WTC11 (cell line): Measurements from ENCODE around the gene ACTR6.

Source experiments
- ARID4B ChIP-seq: sonication (generic); formaldehyde crosslinking; IDR thresholded peaks from 2 replicates; pipeline ENCODE4 v1.8.0; 2023; ENCODE audit warnings: missing genetic modification reagents, mild to moderate bottlenecking, borderline replicate concordance
- ATF1 ChIP-seq: sonication (generic); formaldehyde crosslinking; IDR thresholded peaks from 2 replicates; pipeline ENCODE4 v1.8.1; 2023; ENCODE audit warnings: mild to moderate bottlenecking, moderate library complexity, missing genetic modification reagents
- USF2 ChIP-seq: sonication (generic); formaldehyde crosslinking; IDR thresholded peaks from 2 replicates; pipeline ENCODE4 v1.8.1; 2023; ENCODE audit warnings: mild to moderate bottlenecking, missing genetic modification reagents, moderate library complexity

GRCh38 chr12:100247765-100248164, 47.1 kb downstream of the ACTR6 start:
- TF ChIP-seq USF2 (CRISPR knock-in tag): no peak
- no peak for TF ChIP-seq ARID4B (CRISPR knock-in tag)
- TF ChIP-seq ATF1 (CRISPR knock-in tag): no peak
